ENCODE data around the gene C1QTNF6.
"Not testable (repeated sequence)": the region's sequence is repeated elsewhere in the genome, so short reads cannot be mapped to it uniquely, and the experiment has no call there.

The C1QTNF6 gene

GRCh38 chr22:37206841-37207821, 19.1 kb upstream of the C1QTNF6 start:
- DNase-seq = no peak

GRCh38 chr22:37206118-37206840, 18.2 kb upstream of the C1QTNF6 start:
- no peak for DNase-seq

DNA sequence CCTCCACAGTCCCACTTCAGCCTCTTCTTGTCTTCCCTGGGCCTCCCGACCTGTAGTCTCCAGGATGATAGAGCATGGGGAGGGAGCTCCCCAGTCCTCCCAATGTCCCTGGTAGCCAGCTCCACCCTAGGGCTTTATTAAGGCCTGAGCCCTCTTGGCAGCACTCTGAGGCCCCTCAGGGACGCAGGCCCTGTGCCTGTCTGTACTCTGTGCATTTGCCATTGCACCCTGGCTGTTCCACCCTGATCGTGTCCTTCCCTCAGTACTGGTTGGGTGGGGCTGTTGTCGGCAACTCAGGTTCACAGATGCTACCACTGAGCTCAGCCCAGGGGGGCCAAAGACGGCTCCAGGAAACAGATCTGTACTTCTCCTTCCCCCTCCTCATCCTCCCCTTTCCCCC, 17.0 kb upstream of the C1QTNF6 start:
- DNase-seq = no peak

- no peak for DNase-seq
Observed at GRCh38 chr22:37204045-37204655, 16.1 kb upstream of the C1QTNF6 start.

DNA sequence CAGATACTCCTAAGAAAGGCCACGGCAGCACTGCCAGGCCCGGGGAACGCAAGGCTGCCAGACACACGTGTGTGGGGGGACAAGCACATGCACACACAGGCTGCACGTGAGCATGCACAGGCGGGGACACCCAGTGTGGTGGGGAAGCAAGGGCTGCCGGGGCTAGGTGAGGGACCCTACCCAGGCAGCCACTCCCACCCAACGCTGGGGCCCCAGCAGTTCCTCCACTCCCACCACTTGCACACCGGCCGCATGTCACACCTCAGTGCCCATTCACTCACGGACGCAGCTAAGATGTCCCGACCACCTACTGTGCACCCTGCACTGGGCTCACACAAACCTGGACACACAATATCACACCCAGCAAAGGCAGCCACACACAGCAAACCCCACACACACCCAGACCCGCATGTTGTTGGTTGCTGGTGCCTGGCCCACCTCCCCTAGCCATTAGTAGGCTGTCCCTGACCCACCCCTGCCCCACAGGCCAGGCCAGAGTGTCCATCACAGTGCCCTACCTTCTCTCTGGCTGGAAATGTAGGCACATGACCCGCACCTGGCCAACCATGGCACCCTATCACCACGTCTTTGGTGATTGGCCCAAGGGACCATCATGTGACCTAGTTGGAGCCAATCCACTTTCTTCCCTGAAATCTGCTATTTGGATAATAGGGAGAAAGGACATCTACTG, 15.5 kb upstream of the C1QTNF6 start:
- DNase-seq = no peak

- no peak for DNase-seq
Observed at GRCh38 chr22:37202716-37203115, 14.7 kb upstream of the C1QTNF6 start.

GRCh38 chr22:37202001-37202555, 14.0 kb upstream of the C1QTNF6 start:
- no peak for DNase-seq

DNA sequence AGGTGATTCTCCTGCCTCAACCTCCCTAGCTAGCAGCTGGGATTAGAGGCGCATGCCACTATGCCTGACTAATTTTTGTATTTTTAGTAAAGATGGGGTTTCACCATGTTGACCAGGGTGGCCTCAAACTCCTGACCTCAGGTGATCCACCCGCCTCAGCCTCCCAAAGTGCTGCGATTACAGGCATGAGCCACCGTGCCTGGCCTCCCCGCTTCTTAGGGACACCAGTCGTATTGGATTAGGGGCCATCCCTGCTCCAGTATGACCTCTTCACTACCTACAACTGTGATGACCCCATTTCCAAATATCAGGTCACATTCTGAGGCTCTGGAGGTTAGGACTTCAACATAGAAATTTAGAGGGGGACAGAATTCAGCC, 13.4 kb upstream of the C1QTNF6 start:
- DNase-seq = not testable (repeated sequence)

GRCh38 chr22:37199760-37200108, 11.7 kb upstream of the C1QTNF6 start:
- DNase-seq = no peak

DNA sequence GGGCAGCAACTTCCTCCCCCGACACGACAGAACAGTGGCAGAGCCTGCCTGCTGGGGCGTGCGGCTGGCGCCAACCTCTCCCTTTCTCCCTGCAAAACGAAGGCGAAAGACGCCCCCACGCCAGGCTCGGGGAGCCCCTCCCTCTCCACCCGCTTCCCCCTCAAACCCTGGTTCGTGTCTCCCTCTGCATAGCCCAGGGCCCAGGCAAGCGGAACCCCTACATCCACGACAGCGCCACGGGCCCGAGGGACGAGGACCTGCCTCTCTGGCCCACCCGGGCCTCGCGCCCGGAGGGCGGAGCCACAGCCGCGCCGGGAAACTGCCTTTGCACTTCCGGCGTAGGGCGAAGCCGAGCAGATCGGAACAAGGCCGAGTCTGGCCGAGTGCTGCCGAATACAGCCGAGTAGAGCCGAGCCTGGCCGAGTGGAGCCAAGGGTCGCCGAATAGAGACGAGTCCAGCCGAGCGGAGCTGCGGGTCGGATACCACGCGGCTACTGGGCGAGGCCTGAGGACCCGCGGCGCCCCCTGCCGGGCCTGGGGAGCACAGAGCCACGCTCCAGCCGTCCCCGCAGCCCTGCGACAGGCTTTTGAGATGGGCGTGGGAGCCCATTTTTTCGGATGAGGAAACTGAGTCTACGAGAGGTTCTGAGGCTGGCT, 11.2 kb upstream of the C1QTNF6 start:
- peak; percentile 93 for DNase-seq

- DNase-seq = peak; percentile 49
Observed at GRCh38 chr22:37198258-37199102, 10.4 kb upstream of the C1QTNF6 start.

GRCh38 chr22:37197451-37198257, 9.6 kb upstream of the C1QTNF6 start:
- DNase-seq = peak; percentile 91

DNA sequence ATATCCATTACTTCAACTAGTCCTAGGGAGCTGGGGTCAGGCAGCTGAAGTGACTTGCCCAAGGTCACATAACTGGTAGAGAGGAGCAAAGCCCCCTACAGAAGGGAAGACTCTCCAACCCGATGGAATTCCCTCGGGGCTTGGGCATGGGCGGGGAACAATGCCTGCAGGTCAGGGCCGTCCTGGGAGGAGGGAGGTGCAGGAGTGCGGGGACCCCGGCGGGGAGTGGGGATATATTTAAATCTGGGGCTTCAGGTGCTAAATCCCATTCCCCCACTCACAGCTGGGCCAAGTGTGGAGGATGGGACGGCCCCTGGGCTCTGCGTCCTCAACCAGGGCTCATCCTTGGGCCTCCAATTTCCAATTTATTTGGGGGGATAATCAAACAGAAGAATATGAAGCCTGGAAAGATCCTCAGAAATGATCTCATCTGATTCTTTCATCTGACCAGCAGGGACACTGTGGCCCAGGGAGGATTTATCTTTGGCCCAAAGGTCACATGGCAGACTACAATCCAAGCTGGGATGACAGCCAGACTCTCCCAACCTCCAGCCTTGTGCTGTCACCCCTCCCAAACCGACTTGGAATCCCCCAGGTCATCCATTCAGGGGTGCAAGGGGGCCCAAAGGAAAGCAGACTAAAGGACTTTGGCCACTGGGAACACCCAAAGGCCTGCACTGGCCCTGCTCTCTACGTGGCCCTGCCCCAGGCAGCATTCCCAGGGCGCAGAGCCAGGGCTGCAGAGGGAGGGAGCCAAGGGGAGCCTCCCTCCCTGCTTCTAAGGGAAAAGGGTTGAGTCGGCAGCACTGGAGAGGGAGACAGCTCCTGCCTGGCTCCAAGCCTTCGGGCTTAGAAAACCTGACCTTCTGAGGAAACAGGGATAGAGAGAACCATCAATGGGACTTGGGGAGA, 8.7 kb upstream of the C1QTNF6 start:
- DNase-seq = no peak

- DNase-seq = no peak
Observed at GRCh38 chr22:37195921-37196320, 7.9 kb upstream of the C1QTNF6 start.

GRCh38 chr22:37194750-37195149, 6.7 kb upstream of the C1QTNF6 start:
- DNase-seq = no peak

DNA sequence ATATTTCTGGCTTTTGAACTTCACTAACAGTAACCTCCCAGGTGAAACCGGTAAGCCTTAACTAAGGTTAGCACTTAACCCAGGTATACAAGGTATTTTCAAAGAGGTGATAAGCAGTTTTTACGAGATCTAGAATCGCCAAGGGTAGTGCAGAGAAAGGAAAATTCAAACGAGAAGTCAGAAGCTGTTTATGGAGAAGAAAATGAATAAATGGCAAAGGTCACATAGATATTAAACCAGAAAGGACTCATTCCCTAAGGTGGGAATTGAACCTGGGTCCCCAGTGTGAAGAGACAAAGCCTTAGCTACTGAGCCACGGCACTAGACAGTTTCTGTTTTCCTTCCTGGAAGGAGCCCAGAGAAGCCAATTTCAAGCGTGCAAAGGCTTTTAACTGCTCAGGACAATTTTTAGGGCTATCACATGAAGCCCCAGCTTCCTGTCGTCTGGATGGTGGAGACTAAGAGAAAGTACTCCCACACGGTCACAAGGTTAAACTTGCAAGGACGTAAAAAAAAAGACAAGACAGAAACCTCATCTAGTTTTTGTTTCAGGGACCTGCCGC, 5.7 kb upstream of the C1QTNF6 start:
- no peak for DNase-seq

GRCh38 chr22:37192741-37193140, 4.7 kb upstream of the C1QTNF6 start:
- no peak for DNase-seq

DNA sequence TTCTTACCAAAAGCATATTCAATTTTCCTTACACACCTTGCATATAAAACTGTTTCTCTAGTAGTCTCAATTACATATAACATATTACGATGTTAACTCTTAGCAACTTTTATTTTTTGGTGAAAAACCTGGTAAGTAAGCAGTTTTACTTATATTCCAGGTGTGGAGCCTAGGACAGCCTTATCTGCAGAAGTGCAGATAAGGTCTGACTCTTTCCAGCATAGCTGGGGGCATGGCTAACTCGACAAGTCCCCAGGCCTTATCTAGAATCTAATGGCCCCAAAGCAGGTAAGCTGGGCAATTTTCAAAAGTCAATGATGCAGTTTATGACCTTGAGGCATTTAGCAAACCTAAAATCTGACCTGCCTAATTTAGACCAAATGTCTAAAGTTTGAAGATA, 4.2 kb upstream of the C1QTNF6 start:
- DNase-seq = no peak

- DNase-seq = no peak
Observed at GRCh38 chr22:37190262-37190780, 2.3 kb upstream of the C1QTNF6 start.

All from NCI-H2029 (cell line).